ENCODE measurements around the gene SEMG1. TPM values are rescaled to one million over a fixed set of nuclear protein-coding genes. Genes with fewer than 3 reads are reported as not detected.

The SEMG1 gene
- total RNA-seq, 1 donor from 2014 or later: not detected

- no peaks in the 10 kb centered on the region for H3K27me3 ChIP-seq (ENCODE audit: low read depth)
- intact Hi-C loops (cut with DNase I): no loop called here
- H3K36me3 ChIP-seq: no peaks in the 10 kb centered on the region
- ATAC-seq: no peak
- TF ChIP-seq CTCF (IDR thresholded peaks at IDR 0.05): no peak
- no peaks in the 10 kb centered on the region for H3K4me1 ChIP-seq
- no peaks in the 10 kb centered on the region for H3K9me3 ChIP-seq
- DNase-seq: no peak
- no peak overlapping the region for H3K27ac ChIP-seq
- no peak overlapping the region for H3K4me3 ChIP-seq
Observed at GRCh38 chr20:45211569-45212474, 5.0 kb downstream of the SEMG1 start.

GRCh38 chr20:45212836-45213235 is 6.0 kb downstream of the SEMG1 start:
- H3K9me3 ChIP-seq: no peaks in the 10 kb centered on the region
- no peaks in the 10 kb centered on the region for H3K27me3 ChIP-seq (ENCODE audit: low read depth)
- ATAC-seq: no peak
- no peaks in the 10 kb centered on the region for H3K36me3 ChIP-seq
- no peak overlapping the region for H3K27ac ChIP-seq
- no peak overlapping the region for H3K4me3 ChIP-seq
- no peak for TF ChIP-seq CTCF (IDR thresholded peaks at IDR 0.05)
- intact Hi-C loops (cut with DNase I): no loop called here
- DNase-seq: no peak
- H3K4me1 ChIP-seq: no peaks in the 10 kb centered on the region

GRCh38 chr20:45218124-45218523 is 11.3 kb downstream of the SEMG1 start:
- no peak for ATAC-seq
- no peaks in the 10 kb centered on the region for H3K36me3 ChIP-seq
- DNase-seq: no peak
- no peak overlapping the region for H3K4me3 ChIP-seq
- H3K27me3 ChIP-seq (ENCODE audit: low read depth): no peaks in the 10 kb centered on the region
- no peaks in the 10 kb centered on the region for H3K4me1 ChIP-seq
- intact Hi-C loops (cut with DNase I): no loop called here
- no peak overlapping the region for H3K27ac ChIP-seq
- no peak for TF ChIP-seq CTCF (IDR thresholded peaks at IDR 0.05)
- no peaks in the 10 kb centered on the region for H3K9me3 ChIP-seq

- no peak for ATAC-seq
- no peak overlapping the region for H3K27ac ChIP-seq
- H3K4me3 ChIP-seq: no peak overlapping the region
- H3K9me3 ChIP-seq: no peaks in the 10 kb centered on the region
- no peaks in the 10 kb centered on the region for H3K36me3 ChIP-seq
- DNase-seq: no peak
- intact Hi-C loops (cut with DNase I): no loop called here
- H3K4me1 ChIP-seq: no peaks in the 10 kb centered on the region
- no peaks in the 10 kb centered on the region for H3K27me3 ChIP-seq (ENCODE audit: low read depth)
- no peak for TF ChIP-seq CTCF (IDR thresholded peaks at IDR 0.05)
Observed at GRCh38 chr20:45218636-45219035, 11.8 kb downstream of the SEMG1 start.

GRCh38 chr20:45221076-45221475 is 14.2 kb downstream of the SEMG1 start, which contains the start of gene SEMG2:
TSS of gene SEMG2 (plus strand) at chr20:45221373. CDS start at chr20:45221390, 17 bp downstream.
- TF ChIP-seq CTCF (IDR thresholded peaks at IDR 0.05): no peak
- Histone ChIP-seq H3K4me1 (no peaks in the 10 kb centered on the region), H3K27ac (no peak within 1 kb of the TSS), H3K36me3 (no peaks in the 10 kb centered on the region), H3K4me3 (no peak within 1 kb of the TSS), H3K9me3 (no peaks in the 10 kb centered on the region), H3K27me3 (ENCODE audit: low read depth) (peaks cover 5% of the 10 kb centered on the region)
- intact Hi-C loops (cut with DNase I): no loop called here
- DNase-seq (no peak), ATAC-seq (no peak)

All from lower lobe of right lung (tissue), 2 donors.